Keratinocyte (primary cell): Measurements from ENCODE around the gene HOXB7.
A peak's percentile ranks its signal among the peaks of the same experiment; 100 is the strongest.

Experiments used
- CTCF ChIP-seq, 3 experiments: IDR thresholded peaks in 1 of 3; conservative IDR thresholded peaks in 1 of 3; optimal IDR thresholded peaks in 1 of 3; 2 replicates in 2 of 3; 3 replicates in 1 of 3; pipeline versions ENCODE3 to v1.5.1; 2011; ENCODE audit warnings: low read length in 3 of 3, mild to moderate bottlenecking in 3 of 3, moderate library complexity in 2 of 3, control low read depth in 1 of 3, inconsistent platforms in 1 of 3; ENCODE audit not compliant: insufficient read depth in 2 of 3; ENCODE audit errors: extremely low read depth in 1 of 3
- EZH2 ChIP-seq: IDR thresholded peaks from one replicate; pipeline ENCODE4 v1.6.1; 2012; ENCODE audit warnings: inconsistent platforms, mild to moderate bottlenecking, low read length, moderate library complexity

GRCh38 chr17:48611681-48612455 lies 1.1 kb upstream of the HOXB7 start:
- TF ChIP-seq CTCF (optimal IDR thresholded peaks at IDR 0.05 in 1 of 3, IDR thresholded peaks at IDR 0.05 in 1 of 3, conservative IDR thresholded peaks at IDR 0.05 in 1 of 3; ENCODE audit: extremely low read depth in 1 of 3, insufficient read depth in 2 of 3, low read length in 3 of 3) (no peak), EZH2 (peak; percentile 53)
